IPS-18a (cell line): ENCODE measurements around the gene TSPAN5.

Source experiments
- H3K27ac ChIP-seq: one replicate; pipeline ENCODE4 v1.5.1; 2013; ENCODE audit warnings: low read length
- H3K27me3 ChIP-seq: one replicate; pipeline ENCODE4 v1.6.1; 2013; ENCODE audit warnings: mild to moderate bottlenecking, low read length; ENCODE audit not compliant: control insufficient read depth, insufficient read depth
- H3K36me3 ChIP-seq: one replicate; pipeline ENCODE4 v1.6.1; 2013; ENCODE audit warnings: low read depth, low read length; ENCODE audit not compliant: control insufficient read depth
- H3K4me1 ChIP-seq: one replicate; pipeline ENCODE4 v1.6.1; 2013; ENCODE audit warnings: low read depth, low read length; ENCODE audit not compliant: control insufficient read depth
- H3K4me3 ChIP-seq: one replicate; pipeline ENCODE4 v1.5.1; 2013; ENCODE audit warnings: low read length
- H3K9ac ChIP-seq: one replicate; pipeline ENCODE4 v1.6.1; 2013; ENCODE audit warnings: mild to moderate bottlenecking, low read length, moderate library complexity
- H3K9me3 ChIP-seq: one replicate; pipeline ENCODE4 v1.6.1; 2013; ENCODE audit warnings: low read depth, low read length; ENCODE audit not compliant: control insufficient read depth

TSPAN5 gene

GRCh38 chr4:98574816-98575215 lies 83.6 kb downstream of the TSPAN5 start:
- Histone ChIP-seq H3K4me1 (no peaks in the 10 kb centered on the region), H3K27me3 (no peaks in the 10 kb centered on the region), H3K9ac (no peak overlapping the region), H3K4me3 (no peak overlapping the region), H3K36me3 (no peaks in the 10 kb centered on the region), H3K9me3 (no peaks in the 10 kb centered on the region), H3K27ac (no peak overlapping the region)

DNA sequence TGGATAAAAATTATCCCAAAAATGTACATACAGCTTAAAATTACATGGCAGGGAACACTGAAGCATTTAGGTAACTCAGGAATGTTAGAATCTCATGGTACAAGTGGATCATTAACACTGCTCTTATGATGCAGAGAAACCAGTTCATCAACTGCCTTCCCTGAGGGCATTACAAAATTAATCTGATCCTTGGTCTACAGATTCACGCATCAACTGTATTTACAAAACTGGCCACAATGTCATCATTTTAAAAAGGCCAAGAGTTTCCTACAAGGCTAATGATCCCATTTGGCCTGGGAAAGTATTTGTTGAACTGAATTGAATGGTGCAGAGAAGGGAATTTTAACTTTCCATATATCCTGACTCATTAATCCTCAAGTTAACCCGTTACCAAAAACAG lies 84.6 kb downstream of the TSPAN5 start:
- H3K9me3 ChIP-seq, result no peaks in the 10 kb centered on the region
- no peaks in the 10 kb centered on the region for H3K36me3 ChIP-seq
- H3K9ac ChIP-seq, result no peak overlapping the region
- H3K27ac ChIP-seq, result no peak overlapping the region
- H3K4me1 ChIP-seq, result no peaks in the 10 kb centered on the region
- no peak overlapping the region for H3K4me3 ChIP-seq
- H3K27me3 ChIP-seq, result no peaks in the 10 kb centered on the region

GRCh38 chr4:98572697-98573096 lies 85.7 kb downstream of the TSPAN5 start:
- Histone ChIP-seq H3K9ac (no peak overlapping the region), H3K27me3 (no peaks in the 10 kb centered on the region), H3K36me3 (no peaks in the 10 kb centered on the region), H3K4me3 (no peak overlapping the region), H3K27ac (no peak overlapping the region), H3K4me1 (no peaks in the 10 kb centered on the region), H3K9me3 (no peaks in the 10 kb centered on the region)

DNA sequence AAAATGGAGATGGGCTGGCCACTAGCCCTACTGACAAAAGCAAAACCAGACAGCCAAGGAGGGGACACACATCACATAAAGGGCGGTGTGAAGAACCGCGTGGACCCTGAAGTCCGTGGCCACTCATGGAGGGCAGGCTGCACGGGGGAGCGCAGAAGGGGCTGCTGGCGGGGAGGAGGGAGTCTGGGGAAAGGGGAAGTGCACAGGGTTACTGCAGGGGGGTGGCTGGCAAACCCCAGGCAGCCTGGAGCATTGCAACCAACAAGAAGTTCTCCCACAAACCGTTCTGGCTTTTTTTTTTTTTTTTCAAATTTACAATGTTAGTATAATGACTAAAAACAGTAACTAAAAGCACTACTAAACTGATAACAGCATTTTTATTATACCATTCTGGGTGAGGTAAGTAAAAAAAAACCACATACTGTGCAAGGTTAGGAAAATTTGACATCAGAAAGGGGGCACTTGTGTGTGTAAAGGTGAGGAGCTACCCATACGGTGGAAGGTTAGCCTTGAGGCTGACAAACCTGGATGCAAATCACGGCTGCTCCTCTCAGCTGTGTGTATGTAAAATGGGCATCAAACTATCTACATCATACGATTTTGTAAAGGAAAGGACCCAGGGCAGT lies 87.1 kb downstream of the TSPAN5 start:
- Histone ChIP-seq H3K27ac (no peak overlapping the region), H3K27me3 (no peaks in the 10 kb centered on the region), H3K9ac (no peak overlapping the region), H3K36me3 (no peaks in the 10 kb centered on the region), H3K4me3 (no peak overlapping the region), H3K9me3 (no peaks in the 10 kb centered on the region), H3K4me1 (peaks cover 7% of the 10 kb centered on the region)

- Histone ChIP-seq H3K36me3 (no peaks in the 10 kb centered on the region), H3K27me3 (no peaks in the 10 kb centered on the region), H3K4me3 (no peak overlapping the region), H3K27ac (no peak overlapping the region), H3K9ac (no peak overlapping the region), H3K9me3 (no peaks in the 10 kb centered on the region), H3K4me1 (peaks cover 17% of the 10 kb centered on the region)
These were observed 88.1 kb downstream of the TSPAN5 start for GRCh38 chr4:98570151-98570797.

DNA sequence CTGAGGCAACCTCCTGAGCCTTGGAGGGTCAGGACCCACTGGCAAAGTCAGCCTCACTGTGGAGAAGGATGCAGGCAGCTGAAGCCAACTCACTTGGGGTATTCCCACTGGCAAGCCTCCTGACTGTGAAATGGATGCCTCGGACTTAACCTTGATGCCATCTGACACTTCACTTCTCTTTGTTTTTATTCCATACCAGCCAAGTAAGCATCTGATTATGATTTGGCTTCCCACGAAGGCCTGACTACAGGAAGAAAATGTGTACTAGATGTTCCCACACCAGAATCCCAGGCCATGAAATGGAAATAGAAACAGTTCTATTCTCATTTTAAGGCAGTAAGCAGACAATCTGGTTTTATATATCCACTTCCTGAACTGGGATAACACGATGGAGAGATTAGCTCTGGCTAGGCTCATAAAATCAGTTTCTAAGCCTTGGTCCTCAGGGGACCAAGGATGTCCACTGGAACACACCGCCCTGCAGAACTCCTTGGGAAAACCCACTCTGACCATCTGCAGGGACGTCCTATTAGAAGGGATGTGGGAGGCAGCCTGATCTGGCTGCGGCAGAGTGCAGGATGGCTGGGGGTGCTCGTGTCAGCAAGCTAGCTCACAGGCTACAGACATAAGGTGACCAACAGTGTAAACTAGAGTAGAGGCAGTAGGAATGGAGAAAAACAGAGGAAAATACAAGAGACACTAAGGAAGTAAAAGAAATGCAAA lies 89.3 kb downstream of the TSPAN5 start:
- H3K4me1 ChIP-seq, result peaks cover 27% of the 10 kb centered on the region
- no peak overlapping the region for H3K27ac ChIP-seq
- no peak overlapping the region for H3K9ac ChIP-seq
- H3K27me3 ChIP-seq, result no peaks in the 10 kb centered on the region
- H3K4me3 ChIP-seq, result no peak overlapping the region
- H3K9me3 ChIP-seq, result no peaks in the 10 kb centered on the region
- no peaks in the 10 kb centered on the region for H3K36me3 ChIP-seq

- no peaks in the 10 kb centered on the region for H3K9me3 ChIP-seq
- no peak overlapping the region for H3K4me3 ChIP-seq
- no peaks in the 10 kb centered on the region for H3K27me3 ChIP-seq
- H3K9ac ChIP-seq, result no peak overlapping the region
- no peak overlapping the region for H3K27ac ChIP-seq
- no peaks in the 10 kb centered on the region for H3K36me3 ChIP-seq
- peaks cover 27% of the 10 kb centered on the region for H3K4me1 ChIP-seq
These were observed 90.8 kb downstream of the TSPAN5 start for GRCh38 chr4:98567611-98568010.

DNA sequence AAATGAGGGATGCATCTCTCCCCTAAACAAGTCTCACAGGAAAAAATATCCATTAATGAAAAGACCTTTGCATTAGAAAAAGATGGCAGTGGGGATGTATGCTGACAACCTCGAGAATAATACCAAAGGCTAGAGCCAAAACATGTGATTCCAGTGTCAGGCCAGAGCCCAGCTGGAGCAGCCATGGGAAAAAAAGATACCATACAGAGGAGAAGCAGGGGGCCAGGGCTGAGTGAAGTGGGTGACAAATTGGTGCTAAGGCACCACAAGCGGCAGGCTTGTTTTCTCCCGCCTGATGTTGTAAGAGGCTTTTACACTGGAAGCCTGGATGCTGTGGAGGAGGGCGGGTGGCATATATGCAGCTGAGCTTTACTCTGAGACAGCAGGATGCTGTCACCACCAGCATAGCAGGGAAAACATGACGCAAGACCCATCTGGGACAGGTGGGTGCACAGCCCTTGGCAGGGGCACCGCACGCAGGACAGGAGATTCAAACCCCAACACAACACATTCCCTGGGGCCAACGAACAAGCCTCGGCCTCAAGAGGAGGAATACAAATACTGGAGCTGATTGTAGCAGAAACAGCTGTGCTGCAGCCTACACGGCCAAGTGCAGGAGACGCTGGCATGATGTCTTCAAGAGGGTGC lies 91.9 kb downstream of the TSPAN5 start:
- Histone ChIP-seq H3K36me3 (no peaks in the 10 kb centered on the region), H3K27ac (no peak overlapping the region), H3K27me3 (no peaks in the 10 kb centered on the region), H3K4me1 (peaks cover 27% of the 10 kb centered on the region), H3K4me3 (no peak overlapping the region), H3K9ac (no peak overlapping the region), H3K9me3 (no peaks in the 10 kb centered on the region)

DNA sequence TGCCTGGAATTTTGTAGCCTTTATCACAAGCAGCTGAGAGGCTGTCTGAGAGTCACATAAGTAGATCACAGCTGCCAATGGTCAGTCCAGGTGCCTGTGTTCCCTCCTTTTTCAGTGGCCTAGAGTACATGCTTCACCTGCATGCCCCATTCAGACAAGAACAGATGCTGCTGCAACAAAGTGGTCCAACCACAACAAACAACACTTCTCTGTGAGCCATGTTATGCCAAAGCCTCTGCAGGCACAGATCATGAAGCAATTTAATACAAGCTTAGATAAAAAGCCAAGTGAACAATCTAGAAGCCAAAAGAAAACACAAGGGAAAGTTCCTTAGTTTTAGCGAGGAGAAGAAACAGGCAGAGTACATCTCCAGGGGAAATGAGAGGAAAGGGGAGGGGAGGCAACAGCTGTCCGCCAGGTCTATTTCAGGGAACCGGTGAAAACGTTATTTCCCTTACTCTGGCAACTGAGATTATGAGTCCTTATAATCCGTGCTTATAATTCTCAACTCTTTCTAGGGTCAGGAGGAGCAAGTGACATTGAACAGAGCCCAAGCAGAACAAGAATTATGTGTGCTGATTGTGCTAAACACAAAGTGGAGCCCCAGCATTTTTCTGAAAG lies 92.6 kb downstream of the TSPAN5 start:
- Histone ChIP-seq H3K27ac (no peak overlapping the region), H3K9ac (no peak overlapping the region), H3K4me3 (no peak overlapping the region), H3K4me1 (peaks cover 27% of the 10 kb centered on the region), H3K27me3 (no peaks in the 10 kb centered on the region), H3K36me3 (no peaks in the 10 kb centered on the region), H3K9me3 (no peaks in the 10 kb centered on the region)

DNA sequence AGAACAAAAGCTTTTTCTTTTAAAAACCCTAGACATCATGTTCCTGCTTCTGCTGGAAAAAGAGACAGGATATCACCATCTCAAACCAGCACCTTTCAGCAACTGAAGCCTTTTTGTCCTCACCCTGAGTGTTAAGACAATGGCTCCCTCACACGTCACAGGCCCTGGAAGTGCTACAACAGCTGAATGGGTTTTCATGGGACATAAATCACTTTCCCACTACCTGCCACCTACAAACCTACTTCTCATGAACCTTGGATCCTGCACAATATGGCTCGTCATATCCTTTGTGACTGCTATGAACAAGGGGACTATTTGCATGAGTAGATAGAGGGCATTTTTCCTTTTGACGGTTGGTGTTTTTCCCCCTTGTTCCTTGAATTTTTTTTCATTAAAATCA lies 93.6 kb downstream of the TSPAN5 start:
- H3K27me3 ChIP-seq, result no peaks in the 10 kb centered on the region
- H3K9ac ChIP-seq, result no peak overlapping the region
- H3K4me1 ChIP-seq, result peaks cover 27% of the 10 kb centered on the region
- H3K36me3 ChIP-seq, result no peaks in the 10 kb centered on the region
- no peaks in the 10 kb centered on the region for H3K9me3 ChIP-seq
- H3K27ac ChIP-seq, result no peak overlapping the region
- H3K4me3 ChIP-seq, result no peak overlapping the region

- H3K9me3 ChIP-seq, result no peaks in the 10 kb centered on the region
- no peaks in the 10 kb centered on the region for H3K36me3 ChIP-seq
- no peaks in the 10 kb centered on the region for H3K27me3 ChIP-seq
- H3K27ac ChIP-seq, result no peak overlapping the region
- no peak overlapping the region for H3K9ac ChIP-seq
- H3K4me1 ChIP-seq, result peaks cover 52% of the 10 kb centered on the region
- H3K4me3 ChIP-seq, result no peak overlapping the region
These were observed 98.1 kb downstream of the TSPAN5 start for GRCh38 chr4:98560321-98560720.
